SK-N-SH treated with all-trans-retinoic acid at 6 μM for 48 hours (cell line): Measurements from ENCODE around the gene TMEM151B.
"Not testable (repeated sequence)": the region's sequence is repeated elsewhere in the genome, so short reads cannot be mapped to it uniquely, and the experiment has no call there.

Experiments
- ATAC-seq: fragments of 200-7000 bp; cut with Tn5 transposase; 3 replicates; pipeline ENCODE4 v1.9.1; 2020; ENCODE audit warnings: mild to moderate bottlenecking, moderate library complexity
- BACH2 ChIP-seq: fragments of 250-450 bp; sonication (Bioruptor Pico); IDR thresholded peaks from 2 replicates; pipeline ENCODE4 v1.9.0; 2021; ENCODE audit warnings: mild to moderate bottlenecking, borderline replicate concordance
- CREB5 ChIP-seq: fragments of 250-450 bp; sonication (Bioruptor Pico); IDR thresholded peaks from 2 replicates; pipeline ENCODE4 v1.5.1; 2020; ENCODE audit warnings: low read depth, mild to moderate bottlenecking, moderate library complexity
- CSDC2 ChIP-seq: fragments of 250-450 bp; sonication (Bioruptor Pico); IDR thresholded peaks from 2 replicates; pipeline ENCODE4 v1.5.0; 2020; ENCODE audit warnings: mild to moderate bottlenecking, moderate library complexity
- CSRNP3 ChIP-seq: fragments of 250-450 bp; sonication (Bioruptor Pico); IDR thresholded peaks from 2 replicates; pipeline ENCODE4 v1.5.1; 2021; ENCODE audit warnings: mild to moderate bottlenecking, moderate library complexity
- ESRRG ChIP-seq: fragments of 250-450 bp; sonication (Bioruptor Pico); IDR thresholded peaks from 2 replicates; pipeline ENCODE4 v1.6.1; 2021; ENCODE audit warnings: mild to moderate bottlenecking
- GLIS3 ChIP-seq: fragments of 250-450 bp; sonication (Bioruptor Pico); IDR thresholded peaks from 2 replicates; pipeline ENCODE4 v1.5.0; 2020; ENCODE audit warnings: mild to moderate bottlenecking, moderate library complexity
- ISL1 ChIP-seq: fragments of 250-450 bp; sonication (Bioruptor Pico); IDR thresholded peaks from 2 replicates; pipeline ENCODE4 v2.1.2; 2022; ENCODE audit warnings: mild to moderate bottlenecking, moderate library complexity
- OSR1 ChIP-seq: fragments of 250-450 bp; sonication (Bioruptor Pico); IDR thresholded peaks from 2 replicates; pipeline ENCODE4 v1.8.0; 2022; ENCODE audit warnings: moderate library complexity, mild to moderate bottlenecking, inconsistent platforms
- PATZ1 ChIP-seq: fragments of 250-450 bp; sonication (Bioruptor Pico); IDR thresholded peaks from 2 replicates; pipeline ENCODE4 v1.8.0; 2020; ENCODE audit warnings: mild to moderate bottlenecking, moderate library complexity, borderline replicate concordance
- POU6F1 ChIP-seq: fragments of 250-450 bp; sonication (Bioruptor Pico); IDR thresholded peaks from 2 replicates; pipeline ENCODE4 v1.8.0; 2021; ENCODE audit warnings: low read depth, mild to moderate bottlenecking, moderate library complexity, borderline replicate concordance
- PPARA ChIP-seq: fragments of 250-450 bp; sonication (Bioruptor Pico); IDR thresholded peaks from 2 replicates; pipeline ENCODE4 v1.5.0; 2020; ENCODE audit warnings: mild to moderate bottlenecking, borderline replicate concordance
- RARB ChIP-seq: fragments of 250-450 bp; sonication (Bioruptor Pico); IDR thresholded peaks from 2 replicates; pipeline ENCODE4 v1.8.0; 2021; ENCODE audit warnings: mild to moderate bottlenecking, moderate library complexity
- SNAI2 ChIP-seq: fragments of 250-450 bp; sonication (Bioruptor Pico); IDR thresholded peaks from 2 replicates; pipeline ENCODE4 v1.5.0; 2020; ENCODE audit warnings: mild to moderate bottlenecking, moderate library complexity
- TCF4 ChIP-seq: fragments of 250-450 bp; sonication (Bioruptor Pico); IDR thresholded peaks from 2 replicates; pipeline ENCODE4 v1.8.0; 2021; ENCODE audit warnings: mild to moderate bottlenecking, moderate library complexity, borderline replicate concordance
- TOX ChIP-seq: fragments of 250-450 bp; sonication (Bioruptor Pico); IDR thresholded peaks from 2 replicates; pipeline ENCODE4 v1.8.0; 2021; ENCODE audit warnings: mild to moderate bottlenecking, moderate library complexity, borderline replicate concordance
- TSHZ2 ChIP-seq: fragments of 250-450 bp; sonication (Bioruptor Pico); IDR thresholded peaks from 2 replicates; pipeline ENCODE4 v1.5.0; 2020; ENCODE audit warnings: mild to moderate bottlenecking, moderate library complexity
- ZC3H10 ChIP-seq: fragments of 250-450 bp; sonication (Bioruptor Pico); IDR thresholded peaks from 2 replicates; pipeline ENCODE4 v1.5.1; 2021; ENCODE audit warnings: mild to moderate bottlenecking, moderate library complexity
- ZFP3 ChIP-seq: fragments of 250-450 bp; sonication (Bioruptor Pico); IDR thresholded peaks from 2 replicates; pipeline ENCODE4 v1.5.0; 2020; ENCODE audit warnings: mild to moderate bottlenecking, moderate library complexity
- ZFP30 ChIP-seq: fragments of 450-650 bp; formaldehyde crosslinking; IDR thresholded peaks from 2 replicates; pipeline ENCODE4 v1.5.0; 2022; ENCODE audit warnings: mild to moderate bottlenecking, moderate library complexity
- ZNF8 ChIP-seq: fragments of 450-650 bp; formaldehyde crosslinking; IDR thresholded peaks from 2 replicates; pipeline ENCODE4 v1.5.0; 2020; ENCODE audit warnings: mild to moderate bottlenecking, moderate library complexity

Gene TMEM151B

GRCh38 chr6:44321210-44321609, 51.0 kb downstream of the TMEM151B start (continued):
- TF ChIP-seq TSHZ2 (CRISPR knock-in tag) = no peak
- no peak for TF ChIP-seq TOX (CRISPR knock-in tag)
- TF ChIP-seq ISL1 (CRISPR knock-in tag) = no peak
- no peak for TF ChIP-seq PPARA (CRISPR knock-in tag)
- TF ChIP-seq ZC3H10 = no peak
- TF ChIP-seq TCF4 (CRISPR knock-in tag) = no peak
- no peak for TF ChIP-seq GLIS3 (CRISPR knock-in tag)
- no peak for TF ChIP-seq ZFP30 (CRISPR knock-in tag)
- no peak for TF ChIP-seq ZNF8 (CRISPR knock-in tag)
- TF ChIP-seq, all 23 proteins: peak for 0

- no peak for ATAC-seq
- TF ChIP-seq BACH2 (CRISPR knock-in tag) (no peak), ZNF8 (CRISPR knock-in tag) (no peak), PATZ1 (CRISPR knock-in tag) (no peak), CSRNP3 (CRISPR knock-in tag) (no peak), POU6F1 (no peak), ZC3H10 (no peak), CREB5 (CRISPR knock-in tag) (no peak), ESRRG (CRISPR knock-in tag) (no peak), OSR1 (CRISPR knock-in tag) (no peak), PPARA (CRISPR knock-in tag) (no peak), GLIS3 (CRISPR knock-in tag) (no peak), ISL1 (CRISPR knock-in tag) (no peak)
Measured at GRCh38 chr6:44327096-44327495, 56.8 kb downstream of the TMEM151B start.

GRCh38 chr6:44327760-44328159, 57.5 kb downstream of the TMEM151B start:
- ATAC-seq = no peak
- TF ChIP-seq GLIS3 (CRISPR knock-in tag) = no peak

GRCh38 chr6:44328203-44328602, 58.0 kb downstream of the TMEM151B start:
- ATAC-seq = not testable (repeated sequence)

- no peak for ATAC-seq
- TF ChIP-seq POU6F1 (no peak), ISL1 (CRISPR knock-in tag) (no peak), TCF4 (CRISPR knock-in tag) (no peak), ESRRG (CRISPR knock-in tag) (no peak), SNAI2 (CRISPR knock-in tag) (no peak), TSHZ2 (CRISPR knock-in tag) (no peak), ZFP3 (CRISPR knock-in tag) (no peak), CSDC2 (CRISPR knock-in tag) (no peak), RARB (CRISPR knock-in tag) (no peak)
Measured at GRCh38 chr6:44329858-44330257, 59.6 kb downstream of the TMEM151B start.
